GM19452 (cell line): Measurements from ENCODE around the gene ZNF79.

Source experiments
- ATAC-seq: cut with Tn5 transposase; IDR thresholded peaks from one replicate; pipeline ENCODE4 v1.9.1; 2021; ENCODE audit not compliant: unreplicated experiment

The ZNF79 gene

GRCh38 chr9:127423934-127424675 lies at the start of gene ZNF79:
ZNF79 (plus strand) TSS chr9:127424382; CDS start chr9:127424788, 406 bp downstream.
- ATAC-seq, result peak; percentile 88

- ATAC-seq, result no peak
Observed at GRCh38 chr9:127380479-127380878, 43.7 kb upstream of the ZNF79 start.

GRCh38 chr9:127382541-127382940 lies 41.6 kb upstream of the ZNF79 start:
- no peak for ATAC-seq

- no peak for ATAC-seq
Observed at GRCh38 chr9:127384016-127384730, 40.0 kb upstream of the ZNF79 start.

GRCh38 chr9:127384901-127385300 lies 39.3 kb upstream of the ZNF79 start:
- ATAC-seq, result no peak

- ATAC-seq, result no peak
Observed at GRCh38 chr9:127386249-127386648, 37.9 kb upstream of the ZNF79 start.

GRCh38 chr9:127386981-127387380 lies 37.2 kb upstream of the ZNF79 start:
- ATAC-seq, result no peak

- peak; percentile 71 for ATAC-seq
Observed at GRCh38 chr9:127388037-127388855, 35.9 kb upstream of the ZNF79 start.

GRCh38 chr9:127388856-127389238 lies 35.3 kb upstream of the ZNF79 start:
- no peak for ATAC-seq

GRCh38 chr9:127389381-127390247 lies 34.6 kb upstream of the ZNF79 start:
- ATAC-seq, result no peak

GRCh38 chr9:127390248-127390545 lies 34.0 kb upstream of the ZNF79 start:
- no peak for ATAC-seq

GRCh38 chr9:127390563-127390962 lies 33.6 kb upstream of the ZNF79 start:
- no peak for ATAC-seq

- no peak for ATAC-seq
Observed at GRCh38 chr9:127392166-127392565, 32.0 kb upstream of the ZNF79 start.

GRCh38 chr9:127392976-127393375 lies 31.2 kb upstream of the ZNF79 start:
- no peak for ATAC-seq

- no peak for ATAC-seq
Observed at GRCh38 chr9:127393645-127394044, 30.5 kb upstream of the ZNF79 start.

GRCh38 chr9:127395497-127396252 lies 28.5 kb upstream of the ZNF79 start:
- no peak for ATAC-seq

- ATAC-seq, result no peak
Observed at GRCh38 chr9:127396253-127396807, 27.9 kb upstream of the ZNF79 start.

GRCh38 chr9:127396808-127397645 lies 27.2 kb upstream of the ZNF79 start, which contains the start of gene SLC2A8:
SLC2A8 (plus strand) TSS chr9:127397169; CDS start chr9:127397231, 62 bp downstream.
- ATAC-seq, result peak; percentile 95
